C4-2B (cell line): ENCODE results near the gene CBX2.

Experiments
- ZFX ChIP-seq: fragments of 450-650 bp; IDR thresholded peaks from 2 replicates; pipeline ENCODE4 v1.6.1; 2017
- TF ChIP-seq, protein P1 (sequence below): fragments of 450-650 bp; conservative IDR thresholded peaks from 2 replicates; pipeline ENCODE4 v1.5.1; 2017; ENCODE audit warnings: mild to moderate bottlenecking

- TF ChIP-seq, protein P1, sequence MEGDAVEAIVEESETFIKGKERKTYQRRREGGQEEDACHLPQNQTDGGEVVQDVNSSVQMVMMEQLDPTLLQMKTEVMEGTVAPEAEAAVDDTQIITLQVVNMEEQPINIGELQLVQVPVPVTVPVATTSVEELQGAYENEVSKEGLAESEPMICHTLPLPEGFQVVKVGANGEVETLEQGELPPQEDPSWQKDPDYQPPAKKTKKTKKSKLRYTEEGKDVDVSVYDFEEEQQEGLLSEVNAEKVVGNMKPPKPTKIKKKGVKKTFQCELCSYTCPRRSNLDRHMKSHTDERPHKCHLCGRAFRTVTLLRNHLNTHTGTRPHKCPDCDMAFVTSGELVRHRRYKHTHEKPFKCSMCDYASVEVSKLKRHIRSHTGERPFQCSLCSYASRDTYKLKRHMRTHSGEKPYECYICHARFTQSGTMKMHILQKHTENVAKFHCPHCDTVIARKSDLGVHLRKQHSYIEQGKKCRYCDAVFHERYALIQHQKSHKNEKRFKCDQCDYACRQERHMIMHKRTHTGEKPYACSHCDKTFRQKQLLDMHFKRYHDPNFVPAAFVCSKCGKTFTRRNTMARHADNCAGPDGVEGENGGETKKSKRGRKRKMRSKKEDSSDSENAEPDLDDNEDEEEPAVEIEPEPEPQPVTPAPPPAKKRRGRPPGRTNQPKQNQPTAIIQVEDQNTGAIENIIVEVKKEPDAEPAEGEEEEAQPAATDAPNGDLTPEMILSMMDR = no peak
- TF ChIP-seq ZFX = no peak
These were observed 58.6 kb downstream of the CBX2 start for GRCh38 chr17:79836510-79836971.
